Measurements from ENCODE around the gene ZEB2.

GRCh38 chr2:144510294-144510991 is 9.5 kb downstream of the ZEB2 start:
- TF ChIP-seq CTCF (conservative IDR thresholded peaks at IDR 0.05; ENCODE audit: low read length) (no peak), EZH2phosphoT487 (IDR thresholded peaks at IDR 0.05; ENCODE audit: borderline replicate concordance, low read depth, low read length) (no peak)

All from OCI-LY7 (cell line).